Epithelial cell of proximal tubule (primary cell): Measurements from ENCODE around the gene PHACTR4. TPM values are rescaled to one million over a fixed set of nuclear protein-coding genes. Genes with fewer than 3 reads are reported as not detected.

Experiments used
- DNase-seq: peaks from one replicate; pipeline ENCODE4 v3.0.0-alpha.2; 2011; ENCODE audit warnings: low read depth
- H3K4me3 ChIP-seq: 2 replicates; pipeline ENCODE4 v1.5.1; 2011; ENCODE audit warnings: low read depth, mild to moderate bottlenecking, low read length
- CTCF ChIP-seq: conservative IDR thresholded peaks from 2 replicates; pipeline ENCODE4 v1.5.1; 2012; ENCODE audit warnings: low read depth, mild to moderate bottlenecking, low read length
- total RNA-seq: library from RNA; depleted of rRNA; stranded (reverse); fragments of >200 nt; gene quantifications from 2 replicates; pipeline ENCODE4 v1.2.3, GENCODE V29; 2015

The PHACTR4 gene
- total RNA-seq, 1 donor from 2014 or later: 35.9 TPM

- no peak for TF ChIP-seq CTCF
- H3K4me3 ChIP-seq: no peak overlapping the region
- DNase-seq: no peak
These were observed 24.6 kb downstream of the PHACTR4 start for GRCh38 chr1:28394136-28394535.

- no peak overlapping the region for H3K4me3 ChIP-seq
- no peak for DNase-seq
- no peak for TF ChIP-seq CTCF
These were observed 25.6 kb downstream of the PHACTR4 start for GRCh38 chr1:28395181-28395580.

- DNase-seq: no peak
- H3K4me3 ChIP-seq: no peak overlapping the region
- no peak for TF ChIP-seq CTCF
These were observed 32.2 kb downstream of the PHACTR4 start for GRCh38 chr1:28401760-28402159.

GRCh38 chr1:28409090-28409489, 39.5 kb downstream of the PHACTR4 start:
- DNase-seq: no peak
- no peak for TF ChIP-seq CTCF
- no peak overlapping the region for H3K4me3 ChIP-seq

- no peak for DNase-seq
- no peak for TF ChIP-seq CTCF
These were observed 42.1 kb downstream of the PHACTR4 start for GRCh38 chr1:28411656-28412055.

GRCh38 chr1:28412731-28413130, 43.2 kb downstream of the PHACTR4 start:
- H3K4me3 ChIP-seq: no peak overlapping the region
- DNase-seq: no peak
- TF ChIP-seq CTCF: peak; percentile 38

More at GRCh38 chr1:28411656-28412055, 42.1 kb downstream of the PHACTR4 start:
- H3K4me3 ChIP-seq: no peak overlapping the region

- TF ChIP-seq CTCF: no peak
- no peak overlapping the region for H3K4me3 ChIP-seq
- no peak for DNase-seq
These were observed 47.1 kb downstream of the PHACTR4 start for GRCh38 chr1:28416509-28417194.
